Stimulated activated CD4-positive, alpha-beta T cell treated with anti-CD3 and anti-CD28 coated beads, Interleukin-15, amount 100 ng/mL, for 1 hour (primary cell): ENCODE measurements around the gene DRD3.

Experiments used
- DNase-seq, 2 donors: peaks; one replicate each; pipeline ENCODE4 v3.0.0-alpha.2; 2020; ENCODE audit warnings: low read depth in 1 of 2, low spot score in 1 of 2

Gene DRD3

GRCh38 chr3:114122027-114122709, 56.7 kb downstream of the DRD3 start:
- no peak for DNase-seq

DNA sequence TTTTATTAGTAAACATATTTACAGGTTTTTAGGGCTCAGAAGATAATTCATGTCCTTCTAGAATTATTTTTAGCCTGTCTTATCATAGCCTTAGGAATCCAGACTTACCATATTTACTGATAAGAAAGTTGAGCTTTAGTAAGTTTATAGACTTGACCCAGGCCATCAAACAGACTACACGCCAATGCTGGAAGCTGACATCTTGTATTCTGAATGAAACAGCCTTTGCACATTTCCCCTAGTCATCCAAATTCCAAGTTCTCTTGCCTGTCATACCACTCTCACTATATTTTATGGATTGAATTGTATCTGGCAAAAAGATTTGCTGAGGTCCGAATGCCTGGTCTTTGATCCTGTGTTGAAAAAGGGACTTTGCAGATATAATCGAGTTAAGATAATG, 58.6 kb downstream of the DRD3 start:
- no peak for DNase-seq

DNA sequence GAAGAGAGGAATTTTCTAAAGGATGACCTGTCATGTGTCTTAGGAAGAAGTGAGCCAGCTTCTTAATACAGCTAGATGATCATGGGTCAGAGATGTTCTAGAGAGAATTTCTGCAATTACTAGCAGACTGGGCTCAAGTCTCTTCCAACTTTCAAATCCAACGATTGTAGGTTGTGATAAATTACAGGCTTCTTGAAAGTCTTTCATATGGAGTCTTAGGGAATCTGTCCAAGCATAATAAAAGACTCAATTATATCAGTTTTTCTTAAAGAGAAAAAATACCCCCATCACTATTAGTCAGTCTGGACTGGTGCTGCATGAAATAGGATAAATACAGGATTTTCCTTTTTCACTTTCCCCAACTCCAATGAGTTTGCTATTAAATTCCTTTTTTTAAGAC, 59.1 kb downstream of the DRD3 start:
- no peak for DNase-seq

GRCh38 chr3:114115143-114115542, 63.7 kb downstream of the DRD3 start:
- no peak for DNase-seq

GRCh38 chr3:114114719-114115118, 64.1 kb downstream of the DRD3 start:
- DNase-seq = no peak

DNA sequence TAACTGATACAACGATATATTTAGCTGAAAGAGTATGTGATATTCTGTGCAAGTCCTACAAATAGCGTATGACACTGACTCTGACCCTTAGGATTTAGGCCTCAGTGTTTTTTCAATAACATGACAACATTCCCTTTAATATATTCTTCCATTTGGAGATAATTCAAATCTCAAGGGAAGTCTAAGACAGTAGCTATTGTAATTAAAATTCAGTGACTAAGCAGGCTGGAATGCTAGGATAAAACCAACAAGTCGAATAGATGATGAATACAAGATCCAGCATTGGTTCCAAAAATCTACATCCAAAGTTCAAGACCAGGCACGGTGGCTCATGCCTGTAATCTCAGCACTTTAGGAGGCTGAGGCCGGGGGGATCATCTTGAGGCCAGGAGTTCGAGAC, 66.2 kb downstream of the DRD3 start:
- DNase-seq = no peak

DNA sequence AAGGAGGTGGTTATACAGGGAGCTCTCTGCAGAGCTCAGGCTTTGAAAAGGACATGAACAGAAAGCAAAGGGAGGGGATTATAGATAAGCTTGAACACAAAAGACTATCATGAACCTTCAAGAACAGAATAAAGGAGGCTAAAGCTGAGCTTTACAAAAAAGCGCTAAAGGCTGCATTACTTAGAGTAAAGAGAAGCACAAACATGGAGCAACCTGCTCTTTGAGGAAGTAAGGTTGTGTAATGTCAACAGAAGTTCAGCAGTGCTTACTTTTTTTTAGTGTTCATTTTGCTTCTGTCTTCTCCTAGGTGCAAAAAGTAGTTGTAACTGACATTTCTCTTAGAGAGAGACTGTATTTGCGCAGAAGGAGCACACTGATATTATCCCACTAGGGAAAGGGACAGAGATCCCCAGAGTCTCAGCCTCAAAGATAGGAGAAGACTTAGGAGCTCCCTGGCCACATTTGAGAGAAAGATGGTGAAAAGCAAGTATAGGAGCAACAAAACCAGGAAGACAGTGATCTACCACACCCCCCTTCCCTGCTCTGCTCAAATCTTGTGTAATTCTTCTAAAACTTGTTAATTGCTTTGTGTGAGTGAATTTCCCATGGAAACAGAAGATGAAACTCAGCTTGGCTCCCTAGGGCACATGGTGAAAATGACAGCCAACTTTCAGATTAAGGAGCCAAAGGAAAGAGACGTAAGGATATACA, 67.6 kb downstream of the DRD3 start:
- DNase-seq = no peak

DNA sequence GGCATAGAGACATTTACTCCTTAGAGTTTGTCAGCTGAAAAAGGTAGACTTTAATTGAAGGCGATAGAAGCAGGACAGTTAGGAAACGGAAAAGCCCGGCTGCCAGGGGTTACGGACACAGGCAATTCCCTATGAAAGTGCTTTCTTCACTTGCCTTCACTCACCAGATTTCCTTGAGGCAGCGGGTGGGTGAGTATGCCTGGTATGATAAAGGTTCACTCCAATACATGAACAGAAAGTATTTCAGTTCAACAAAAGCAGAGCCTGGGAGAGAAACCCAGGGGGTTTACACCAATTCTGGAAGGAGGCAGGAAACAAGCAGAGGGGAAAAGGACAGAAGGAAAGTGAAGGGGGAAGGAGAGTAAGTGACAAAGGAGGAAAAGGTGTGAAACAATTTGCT, 68.4 kb downstream of the DRD3 start:
- no peak for DNase-seq

- DNase-seq = no peak
Measured at GRCh38 chr3:114108137-114108536, 70.7 kb downstream of the DRD3 start.

DNA sequence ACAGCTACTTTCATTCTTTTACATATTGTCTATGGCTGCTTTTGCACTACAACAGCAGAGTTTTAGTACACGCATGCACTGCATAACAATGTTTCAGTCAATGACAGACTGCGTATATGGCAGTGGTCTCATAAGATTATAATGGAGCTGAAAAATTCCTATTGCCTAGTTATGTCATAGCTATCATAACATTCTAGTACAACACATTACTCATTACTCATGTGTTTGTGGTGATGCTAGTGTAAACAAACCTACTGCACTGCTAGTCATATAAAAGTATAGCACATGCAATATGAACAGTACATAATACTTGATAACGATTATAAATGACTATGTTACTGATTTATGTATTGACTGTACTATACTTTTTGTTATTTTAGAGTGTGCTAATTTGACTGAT, 74.4 kb downstream of the DRD3 start:
- no peak for DNase-seq

DNA sequence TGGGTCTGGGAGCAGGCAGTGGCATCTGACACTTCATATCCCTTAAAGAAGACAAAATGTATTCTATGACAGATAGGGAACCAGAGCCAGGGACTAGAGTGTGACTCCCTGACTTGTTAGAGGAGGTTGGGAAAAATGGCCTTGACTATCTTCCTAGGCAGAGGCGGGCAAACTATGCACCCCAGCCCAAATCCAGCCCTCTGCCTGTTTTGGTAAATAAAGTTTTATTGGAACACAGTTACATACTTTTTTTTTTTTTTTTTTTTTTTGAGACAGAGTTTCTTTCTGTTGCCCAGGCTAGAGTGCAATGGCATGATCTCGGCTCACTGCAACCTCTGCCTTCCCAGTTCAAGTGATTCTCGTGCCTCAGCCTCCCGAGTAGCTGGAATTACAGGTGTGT, 75.0 kb downstream of the DRD3 start:
- no peak for DNase-seq

DNA sequence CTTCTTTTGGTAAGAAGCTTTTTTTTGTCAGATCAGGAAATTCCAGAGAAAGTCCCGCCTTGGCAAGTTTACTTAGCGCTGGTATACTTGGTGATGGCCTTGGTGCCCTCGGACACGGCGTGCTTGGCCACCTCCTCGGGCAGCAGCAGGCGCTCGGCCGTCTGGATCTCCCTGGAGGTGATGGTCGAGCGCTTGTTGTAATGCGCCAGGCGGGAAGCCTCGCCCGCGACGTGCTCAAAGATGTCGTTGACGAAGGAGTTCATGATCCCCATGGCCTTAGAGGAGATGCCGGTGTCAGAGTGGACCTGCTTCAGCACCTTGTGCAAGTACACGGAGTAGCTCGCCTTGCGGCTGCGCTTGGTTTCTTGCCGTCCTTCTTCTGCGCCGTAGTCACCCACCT, 75.7 kb downstream of the DRD3 start:
- no peak for DNase-seq

GRCh38 chr3:114101101-114101500, 77.8 kb downstream of the DRD3 start:
- no peak for DNase-seq

DNA sequence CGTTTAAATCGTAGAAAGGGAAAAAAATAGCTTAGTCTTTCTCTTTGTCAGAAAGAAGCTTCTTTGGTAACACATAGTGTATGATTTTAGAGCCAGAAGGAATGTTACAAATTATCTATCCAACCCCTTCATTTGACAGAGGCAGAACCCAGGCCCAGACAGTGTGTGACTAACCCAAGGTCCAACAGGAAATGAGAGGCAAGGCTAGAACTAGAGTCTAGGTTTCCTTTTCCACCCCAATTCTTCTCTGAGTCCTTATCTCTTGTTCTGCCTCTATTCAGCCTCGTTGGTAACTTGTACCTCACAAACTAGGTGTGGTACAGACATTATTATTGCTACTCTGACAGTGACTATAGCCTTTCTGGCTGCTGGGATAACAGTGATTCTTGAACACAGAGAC, 83.1 kb downstream of the DRD3 start:
- DNase-seq = no peak

DNA sequence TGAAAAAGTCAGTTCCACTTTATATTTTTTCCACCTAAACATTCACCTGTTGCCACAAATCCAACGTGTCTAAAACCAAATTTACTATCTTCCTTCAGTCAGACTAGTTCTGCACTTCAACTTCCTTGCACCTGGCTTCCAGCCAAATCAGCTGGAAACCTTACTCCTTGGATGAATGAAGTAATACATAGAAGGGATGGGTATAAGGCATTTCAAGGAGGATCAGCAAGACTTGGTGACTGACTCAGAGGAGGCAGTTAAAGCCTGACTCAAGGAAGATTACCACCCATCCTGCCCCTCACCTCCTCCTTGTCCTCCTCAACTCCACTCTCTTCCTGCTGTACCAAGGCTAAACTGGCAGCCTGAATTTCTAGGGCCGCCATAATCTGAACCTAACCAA, 85.3 kb downstream of the DRD3 start:
- no peak for DNase-seq

DNA sequence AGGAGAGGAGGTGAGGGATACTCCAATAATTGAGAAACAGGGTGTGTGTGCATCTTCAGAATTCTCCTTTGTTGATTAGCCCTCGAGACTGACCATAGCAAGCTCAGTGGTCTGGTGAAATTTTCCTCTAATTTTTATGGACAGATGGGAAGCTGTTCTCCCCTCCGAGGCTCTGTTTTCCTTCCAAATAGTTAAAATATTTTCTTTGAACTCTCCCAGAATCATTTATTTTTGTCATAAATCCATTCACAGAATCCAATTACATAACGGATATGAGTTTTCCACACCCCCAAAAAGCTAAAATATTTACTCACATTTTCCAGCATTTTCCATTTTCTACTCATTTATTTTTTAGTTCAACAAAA, 85.9 kb downstream of the DRD3 start:
- DNase-seq = no peak

GRCh38 chr3:114092151-114093015, 86.5 kb downstream of the DRD3 start:
- no peak for DNase-seq

GRCh38 chr3:114089675-114090074, 89.2 kb downstream of the DRD3 start:
- no peak for DNase-seq

DNA sequence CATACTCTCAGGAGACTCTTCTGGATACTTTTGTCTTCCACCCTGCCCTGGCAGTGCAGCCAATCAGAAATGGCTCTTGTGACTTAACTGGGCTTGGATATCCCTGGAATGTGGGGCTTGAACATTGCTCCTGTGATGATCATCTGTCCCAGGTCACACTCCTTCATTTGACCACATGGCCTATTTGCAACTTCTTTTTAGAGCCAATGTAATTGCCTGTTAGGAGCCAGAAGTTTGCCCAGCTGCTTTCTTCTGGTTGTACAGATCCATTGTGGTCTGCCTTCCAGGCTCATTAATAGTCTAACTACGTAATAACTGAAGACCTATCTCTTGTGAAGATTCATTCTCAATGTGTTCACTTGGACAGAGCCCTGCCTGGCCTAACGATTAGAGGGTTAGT, 92.5 kb downstream of the DRD3 start:
- DNase-seq = no peak

GRCh38 chr3:114083112-114083511, 95.7 kb downstream of the DRD3 start:
- no peak for DNase-seq

DNA sequence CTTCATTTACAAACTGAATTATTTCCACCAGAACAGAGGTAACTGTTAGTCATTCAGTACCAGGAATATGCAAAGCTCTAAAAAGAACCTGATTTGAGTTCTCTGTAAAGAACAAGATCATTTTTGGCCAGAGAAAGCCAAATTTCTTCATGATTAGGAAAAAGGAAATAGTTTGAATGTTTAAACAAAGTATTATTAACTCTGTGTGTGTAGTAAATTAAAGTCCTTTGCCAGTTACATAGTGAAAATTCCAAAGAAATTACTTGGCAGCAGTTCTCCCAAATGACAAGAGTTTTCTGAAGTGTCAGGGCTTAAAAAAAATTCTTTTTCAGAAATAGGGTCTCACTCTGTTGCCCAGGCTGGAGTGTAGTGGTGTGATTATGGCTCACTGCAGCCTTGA, 97.8 kb downstream of the DRD3 start:
- no peak for DNase-seq

GRCh38 chr3:114080201-114080600, 98.7 kb downstream of the DRD3 start:
- no peak for DNase-seq
